NT2/D1 (cell line): ENCODE measurements around the gene CXCL14.

ENCODE experiments used
- DNase-seq: peaks from one replicate; pipeline ENCODE4 v3.0.0-alpha.2; 2011; ENCODE audit warnings: low read depth, low spot score
- H3K27me3 ChIP-seq: 2 replicates; pipeline ENCODE4 v1.6.0; 2011; ENCODE audit warnings: mild to moderate bottlenecking; ENCODE audit not compliant: insufficient read length, insufficient read depth
- H3K36me3 ChIP-seq: 2 replicates; pipeline ENCODE4 v1.6.1; 2011; ENCODE audit warnings: mild to moderate bottlenecking, low read length, mixed read lengths; ENCODE audit not compliant: insufficient read depth, insufficient read length
- H3K4me1 ChIP-seq: 2 replicates; pipeline ENCODE4 v1.5.1; 2011; ENCODE audit not compliant: insufficient read depth, insufficient read length
- H3K4me3 ChIP-seq: 2 replicates; pipeline ENCODE4 v1.5.1; 2011; ENCODE audit warnings: low read depth; ENCODE audit not compliant: insufficient read length
- H3K9ac ChIP-seq: 2 replicates; pipeline ENCODE4 v1.6.0; 2011; ENCODE audit warnings: low read depth; ENCODE audit not compliant: insufficient read length
- H3K9me3 ChIP-seq: 2 replicates; pipeline ENCODE4 v1.5.1; 2011; ENCODE audit warnings: mild to moderate bottlenecking, low read length; ENCODE audit not compliant: insufficient read depth
- SUZ12 ChIP-seq: IDR thresholded peaks from 2 replicates; pipeline ENCODE4 v1.6.1; 2011; ENCODE audit not compliant: insufficient read length, insufficient read depth; ENCODE audit errors: extremely low read depth
- YY1 ChIP-seq: IDR thresholded peaks from 2 replicates; pipeline ENCODE4 v1.6.1; 2011; ENCODE audit not compliant: insufficient read length, insufficient read depth
- ZNF274 ChIP-seq: IDR thresholded peaks from 2 replicates; pipeline ENCODE4 v1.6.1; 2011; ENCODE audit warnings: mild to moderate bottlenecking, low read depth, low read length

The CXCL14 gene

GRCh38 chr5:135602882-135603721 lies 24.3 kb upstream of the CXCL14 start:
- no peak for DNase-seq
- TF ChIP-seq YY1 (no peak), ZNF274 (no peak), SUZ12 (no peak)
- H3K27me3 ChIP-seq: peaks cover 48% of the 10 kb centered on the region

GRCh38 chr5:135601466-135601865 lies 22.7 kb upstream of the CXCL14 start:
- no peaks in the 10 kb centered on the region for H3K36me3 ChIP-seq
- DNase-seq: no peak
- TF ChIP-seq YY1 (no peak), SUZ12 (no peak), ZNF274 (no peak)

More at GRCh38 chr5:135602882-135603721, 24.3 kb upstream of the CXCL14 start:
- Histone ChIP-seq H3K9ac (no peak overlapping the region), H3K9me3 (no peaks in the 10 kb centered on the region), H3K4me1 (peaks cover 3% of the 10 kb centered on the region), H3K4me3 (no peak overlapping the region), H3K36me3 (no peaks in the 10 kb centered on the region)

GRCh38 chr5:135600971-135601381 lies 22.2 kb upstream of the CXCL14 start:
- DNase-seq: no peak
- Histone ChIP-seq H3K36me3 (no peaks in the 10 kb centered on the region), H3K4me3 (no peak overlapping the region), H3K27me3 (peaks cover 43% of the 10 kb centered on the region), H3K9ac (no peak overlapping the region), H3K4me1 (peaks cover 3% of the 10 kb centered on the region), H3K9me3 (no peaks in the 10 kb centered on the region)
- no peak for TF ChIP-seq YY1

More at GRCh38 chr5:135601466-135601865, 22.7 kb upstream of the CXCL14 start:
- Histone ChIP-seq H3K4me3 (no peak overlapping the region), H3K4me1 (peaks cover 3% of the 10 kb centered on the region), H3K9me3 (no peaks in the 10 kb centered on the region), H3K9ac (no peak overlapping the region), H3K27me3 (peaks cover 43% of the 10 kb centered on the region)

- no peaks in the 10 kb centered on the region for H3K36me3 ChIP-seq
- H3K4me1 ChIP-seq: peaks cover 3% of the 10 kb centered on the region
- no peak for DNase-seq
- no peak for TF ChIP-seq ZNF274
- no peak for TF ChIP-seq SUZ12
- TF ChIP-seq YY1: no peak
- peaks cover 39% of the 10 kb centered on the region for H3K27me3 ChIP-seq
- no peak overlapping the region for H3K9ac ChIP-seq
- no peaks in the 10 kb centered on the region for H3K9me3 ChIP-seq
- no peak overlapping the region for H3K4me3 ChIP-seq
These were observed 21.4 kb upstream of the CXCL14 start for GRCh38 chr5:135600152-135600570.

- H3K4me3 ChIP-seq: no peak overlapping the region
- no peaks in the 10 kb centered on the region for H3K9me3 ChIP-seq
- H3K36me3 ChIP-seq: no peaks in the 10 kb centered on the region
- peaks cover 3% of the 10 kb centered on the region for H3K4me1 ChIP-seq
- H3K9ac ChIP-seq: no peak overlapping the region
- peaks cover 34% of the 10 kb centered on the region for H3K27me3 ChIP-seq
- no peak for DNase-seq
- TF ChIP-seq SUZ12: no peak
- TF ChIP-seq YY1: no peak
- no peak for TF ChIP-seq ZNF274
These were observed 20.8 kb upstream of the CXCL14 start for GRCh38 chr5:135599421-135600151.

- peaks cover 26% of the 10 kb centered on the region for H3K27me3 ChIP-seq
- H3K4me1 ChIP-seq: peaks cover 3% of the 10 kb centered on the region
- H3K9me3 ChIP-seq: no peaks in the 10 kb centered on the region
- H3K36me3 ChIP-seq: no peaks in the 10 kb centered on the region
- TF ChIP-seq SUZ12: no peak
- DNase-seq: no peak
- H3K4me3 ChIP-seq: no peak overlapping the region
- H3K9ac ChIP-seq: no peak overlapping the region
These were observed 20.1 kb upstream of the CXCL14 start for GRCh38 chr5:135598691-135599395.

- no peak overlapping the region for H3K9ac ChIP-seq
- no peak for DNase-seq
- TF ChIP-seq SUZ12 (no peak), YY1 (no peak), ZNF274 (no peak)
- no peaks in the 10 kb centered on the region for H3K9me3 ChIP-seq
- no peaks in the 10 kb centered on the region for H3K36me3 ChIP-seq
- H3K4me3 ChIP-seq: no peak overlapping the region
- H3K4me1 ChIP-seq: no peaks in the 10 kb centered on the region
- H3K27me3 ChIP-seq: peaks cover 20% of the 10 kb centered on the region
These were observed 18.0 kb upstream of the CXCL14 start for GRCh38 chr5:135596788-135597187.
